ENCODE results near the gene LCK. TPM values are rescaled to one million over a fixed set of nuclear protein-coding genes. Genes with fewer than 3 reads are reported as not detected.
A peak's percentile ranks its signal among the peaks of the same experiment; 100 is the strongest.

LCK gene
- total RNA-seq, 2 donors from 2014 or later, result 267 to 268 TPM

DNA sequence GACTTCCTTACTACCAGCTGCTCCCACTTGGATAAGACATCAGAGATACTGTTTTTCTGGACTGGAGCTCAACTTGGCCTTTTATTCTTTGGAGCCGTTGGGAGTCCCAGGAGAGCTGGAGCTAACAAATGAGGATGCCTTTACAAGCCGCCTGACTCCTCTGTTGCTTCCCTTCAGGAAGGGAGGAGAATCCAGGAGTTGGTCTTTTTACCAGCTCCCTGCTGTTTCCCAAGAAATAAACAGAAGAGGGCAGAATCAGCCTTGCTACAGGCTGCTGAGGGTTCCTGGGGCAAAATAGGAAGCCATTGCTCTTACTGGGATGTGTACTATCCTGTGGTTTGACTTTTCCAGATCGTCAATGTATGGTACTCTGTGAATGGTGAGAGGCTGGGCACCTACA is 27.4 kb upstream of the LCK start:
- peak overlapping the region; percentile 92 for H3K4me3 Mint-ChIP-seq
- no peaks in the 10 kb centered on the region for H3K9me3 ChIP-seq (ENCODE audit: control insufficient read depth, low read length, poor library complexity, severe bottlenecking)
- no peak for ATAC-seq
- DNase-seq, result no peak
- no peaks in the 10 kb centered on the region for H3K27me3 Mint-ChIP-seq
- H3K27ac Mint-ChIP-seq, result peak overlapping the region; percentile 95
- H3K4me1 Mint-ChIP-seq, result peaks cover 27% of the 10 kb centered on the region
- H3K36me3 Mint-ChIP-seq (ENCODE audit: low read depth), result peaks cover 3% of the 10 kb centered on the region

DNA sequence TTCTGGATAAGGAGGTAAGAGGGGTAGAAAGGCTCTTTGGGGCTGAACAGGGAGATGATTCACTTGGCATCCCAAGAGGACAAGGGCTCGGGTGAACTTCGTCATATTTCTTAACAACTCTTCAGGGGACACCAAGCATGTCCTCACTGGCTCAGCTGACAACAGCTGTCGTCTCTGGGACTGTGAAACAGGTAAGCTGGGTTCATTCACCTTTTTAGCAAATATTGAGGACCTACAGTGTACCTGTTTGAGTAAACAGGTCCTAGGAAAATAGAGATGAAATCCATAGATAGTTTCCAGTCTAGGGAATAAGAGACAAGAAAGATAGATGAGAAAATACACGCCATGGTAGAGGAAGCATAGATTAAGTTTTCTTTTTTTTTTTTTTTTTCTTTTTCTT is 26.8 kb upstream of the LCK start:
- H3K9me3 ChIP-seq (ENCODE audit: control insufficient read depth, low read length, poor library complexity, severe bottlenecking), result no peaks in the 10 kb centered on the region
- no peak for DNase-seq
- Mint-ChIP-seq H3K27ac (peak overlapping the region; percentile 95), H3K4me3 (peak overlapping the region; percentile 92), H3K4me1 (peaks cover 28% of the 10 kb centered on the region), H3K36me3 (ENCODE audit: low read depth) (peaks cover 3% of the 10 kb centered on the region), H3K27me3 (no peaks in the 10 kb centered on the region)
- no peak for ATAC-seq

- DNase-seq, result no peak
- Mint-ChIP-seq H3K27me3 (no peaks in the 10 kb centered on the region), H3K4me3 (no peak overlapping the region), H3K36me3 (ENCODE audit: low read depth) (peaks cover 3% of the 10 kb centered on the region), H3K4me1 (peaks cover 23% of the 10 kb centered on the region), H3K27ac (peak overlapping the region; percentile 77)
- no peak for ATAC-seq
- no peaks in the 10 kb centered on the region for H3K9me3 ChIP-seq (ENCODE audit: control insufficient read depth, low read length, poor library complexity, severe bottlenecking)
These were observed 22.3 kb upstream of the LCK start for GRCh38 chr1:32228771-32229170.

DNA sequence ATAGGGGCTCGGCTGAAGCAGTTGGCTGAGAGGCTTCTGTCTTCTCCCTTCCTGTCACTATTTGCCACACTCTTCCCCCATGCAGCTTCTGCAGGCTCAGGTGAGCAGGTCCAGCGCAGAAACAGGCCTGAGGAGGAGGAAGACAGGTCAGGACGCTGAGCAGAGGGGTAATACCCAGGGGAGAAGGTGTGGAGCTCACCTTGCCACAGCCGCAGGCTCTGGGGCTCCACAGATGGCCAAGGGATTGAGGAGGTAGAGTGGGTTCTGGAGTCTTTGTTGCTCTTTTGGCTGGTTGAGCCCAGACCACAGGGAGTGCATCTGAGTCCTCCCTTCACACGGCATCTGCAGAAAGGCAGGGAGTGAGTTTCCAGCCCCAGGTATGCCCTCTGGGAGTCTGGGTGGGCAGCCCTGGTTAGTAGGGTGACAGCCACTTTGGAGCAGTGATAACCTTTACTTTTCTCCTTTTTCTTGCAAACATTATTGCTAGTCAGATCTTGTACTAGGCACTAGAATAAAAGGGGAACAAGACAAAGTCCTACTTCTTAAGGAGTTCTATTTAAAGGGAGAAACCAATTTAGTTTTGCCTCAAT is 19.1 kb upstream of the LCK start:
- peaks cover 3% of the 10 kb centered on the region for H3K36me3 Mint-ChIP-seq (ENCODE audit: low read depth)
- H3K27ac Mint-ChIP-seq, result peak overlapping the region; percentile 73
- no peaks in the 10 kb centered on the region for H3K27me3 Mint-ChIP-seq
- DNase-seq (no peak), ATAC-seq (no peak)
- peaks cover 16% of the 10 kb centered on the region for H3K4me1 Mint-ChIP-seq
- no peaks in the 10 kb centered on the region for H3K9me3 ChIP-seq (ENCODE audit: control insufficient read depth, low read length, poor library complexity, severe bottlenecking)
- H3K4me3 Mint-ChIP-seq, result no peak overlapping the region

GRCh38 chr1:32232558-32233304 is 18.3 kb upstream of the LCK start:
- ATAC-seq, result no peak
- no peaks in the 10 kb centered on the region for H3K9me3 ChIP-seq (ENCODE audit: control insufficient read depth, low read length, poor library complexity, severe bottlenecking)
- Mint-ChIP-seq H3K36me3 (ENCODE audit: low read depth) (peaks cover 2% of the 10 kb centered on the region), H3K27me3 (no peaks in the 10 kb centered on the region), H3K4me3 (no peak overlapping the region), H3K4me1 (peaks cover 14% of the 10 kb centered on the region), H3K27ac (peak overlapping the region; percentile 73)
- no peak for DNase-seq

DNA sequence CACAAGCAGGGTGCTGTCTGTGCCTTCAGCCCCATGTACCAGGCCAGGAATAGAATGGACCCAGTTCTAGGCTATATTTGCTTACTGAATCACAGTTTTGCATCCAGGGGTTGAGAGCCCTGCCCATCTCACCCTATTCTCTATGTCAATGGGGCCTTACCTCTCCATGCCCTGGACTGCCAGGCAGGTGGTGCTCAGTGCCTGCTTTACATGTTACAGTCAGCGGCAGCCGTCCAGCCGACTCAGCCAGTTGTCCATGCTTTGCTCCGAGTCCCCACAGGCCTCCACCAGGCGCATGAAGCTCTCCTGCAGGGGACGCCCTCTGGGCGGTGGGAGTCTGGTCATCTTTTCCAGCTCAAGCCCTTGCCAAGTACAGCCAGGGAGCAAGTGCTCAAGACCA is 16.3 kb upstream of the LCK start:
- Mint-ChIP-seq H3K4me1 (peaks cover 8% of the 10 kb centered on the region), H3K27me3 (no peaks in the 10 kb centered on the region), H3K4me3 (no peak overlapping the region), H3K36me3 (ENCODE audit: low read depth) (no peaks in the 10 kb centered on the region), H3K27ac (no peak overlapping the region)
- no peaks in the 10 kb centered on the region for H3K9me3 ChIP-seq (ENCODE audit: control insufficient read depth, low read length, poor library complexity, severe bottlenecking)
- DNase-seq (no peak), ATAC-seq (no peak)

DNA sequence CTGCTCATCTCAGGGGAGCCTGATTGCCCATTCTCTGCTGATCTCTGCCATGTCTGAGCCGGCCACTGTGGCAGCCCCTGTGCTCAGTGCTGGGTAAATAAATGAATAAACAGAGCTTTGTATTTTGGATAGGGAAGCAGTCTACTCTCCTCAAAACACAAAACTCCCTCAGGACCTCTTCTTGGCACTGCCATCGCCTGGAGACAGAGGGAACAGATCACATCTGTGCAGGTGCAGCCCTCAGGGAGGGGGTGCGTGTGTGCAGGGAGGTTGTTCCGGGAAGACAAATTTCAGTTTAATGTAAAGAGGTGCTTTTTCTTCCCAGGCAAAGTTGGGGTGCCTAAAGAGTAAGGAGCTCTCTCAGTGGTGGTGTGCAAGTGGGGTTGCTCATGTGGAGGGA is 11.7 kb upstream of the LCK start:
- no peaks in the 10 kb centered on the region for H3K9me3 ChIP-seq (ENCODE audit: control insufficient read depth, low read length, poor library complexity, severe bottlenecking)
- H3K36me3 Mint-ChIP-seq (ENCODE audit: low read depth), result no peaks in the 10 kb centered on the region
- H3K4me3 Mint-ChIP-seq, result peak overlapping the region; percentile 91
- no peak overlapping the region for H3K27ac Mint-ChIP-seq
- H3K27me3 Mint-ChIP-seq, result no peaks in the 10 kb centered on the region
- peaks cover 16% of the 10 kb centered on the region for H3K4me1 Mint-ChIP-seq
- ATAC-seq (no peak), DNase-seq (no peak)

GRCh38 chr1:32239790-32240139 is 11.3 kb upstream of the LCK start:
- H3K27me3 Mint-ChIP-seq, result no peaks in the 10 kb centered on the region
- peaks cover 16% of the 10 kb centered on the region for H3K4me1 Mint-ChIP-seq
- H3K27ac Mint-ChIP-seq, result no peak overlapping the region
- peak overlapping the region; percentile 91 for H3K4me3 Mint-ChIP-seq
- no peak for ATAC-seq
- no peak for DNase-seq
- no peaks in the 10 kb centered on the region for H3K36me3 Mint-ChIP-seq (ENCODE audit: low read depth)
- H3K9me3 ChIP-seq (ENCODE audit: control insufficient read depth, low read length, poor library complexity, severe bottlenecking), result no peaks in the 10 kb centered on the region

DNA sequence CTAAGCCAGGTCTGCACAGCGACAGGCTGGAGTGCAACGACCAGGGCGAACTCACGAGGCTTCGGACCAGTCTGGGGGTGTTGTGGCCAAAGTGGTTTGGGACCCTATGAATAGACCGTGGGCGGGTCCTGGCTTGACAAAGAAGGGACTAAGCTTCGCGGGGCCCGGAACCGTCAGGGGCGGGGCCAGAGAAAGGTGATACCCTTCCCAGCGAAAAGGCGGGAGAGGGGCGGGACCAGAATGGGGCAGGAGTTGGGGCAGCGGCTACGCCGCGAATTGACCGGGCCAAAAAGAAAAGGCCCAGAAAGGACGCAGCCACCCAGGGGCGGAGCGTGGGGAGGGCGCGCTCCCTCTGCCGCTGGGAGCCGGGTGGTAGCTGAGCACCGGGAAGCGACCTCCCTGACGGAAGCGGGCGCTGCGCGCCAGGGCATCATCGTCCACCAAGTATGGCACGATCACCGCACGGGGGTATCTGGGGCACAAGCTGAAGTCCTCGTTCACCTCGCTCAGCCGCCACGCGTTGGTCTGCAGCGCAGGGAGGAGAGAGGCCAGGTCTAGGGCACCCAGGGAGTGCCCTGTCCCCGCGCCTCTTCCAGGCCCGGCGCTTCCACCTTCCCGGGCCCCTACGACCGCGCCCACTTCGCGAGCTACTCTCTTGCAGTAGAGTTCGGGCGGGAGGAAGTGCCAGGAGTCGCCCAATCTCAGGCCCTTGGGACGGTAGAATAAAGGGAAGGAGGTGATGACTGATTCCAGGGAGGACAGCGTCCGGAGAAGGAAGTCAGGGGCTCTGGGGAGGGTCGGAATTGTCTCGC is 10.7 kb upstream of the LCK start:
- Mint-ChIP-seq H3K4me1 (peaks cover 16% of the 10 kb centered on the region), H3K27me3 (no peaks in the 10 kb centered on the region), H3K27ac (peak overlapping the region; percentile 72), H3K4me3 (peak overlapping the region; percentile 91), H3K36me3 (ENCODE audit: low read depth) (no peaks in the 10 kb centered on the region)
- H3K9me3 ChIP-seq (ENCODE audit: control insufficient read depth, low read length, poor library complexity, severe bottlenecking), result no peaks in the 10 kb centered on the region
- ATAC-seq (peak; percentile 73), DNase-seq (peak; percentile 29 to 62 (median 58))

DNA sequence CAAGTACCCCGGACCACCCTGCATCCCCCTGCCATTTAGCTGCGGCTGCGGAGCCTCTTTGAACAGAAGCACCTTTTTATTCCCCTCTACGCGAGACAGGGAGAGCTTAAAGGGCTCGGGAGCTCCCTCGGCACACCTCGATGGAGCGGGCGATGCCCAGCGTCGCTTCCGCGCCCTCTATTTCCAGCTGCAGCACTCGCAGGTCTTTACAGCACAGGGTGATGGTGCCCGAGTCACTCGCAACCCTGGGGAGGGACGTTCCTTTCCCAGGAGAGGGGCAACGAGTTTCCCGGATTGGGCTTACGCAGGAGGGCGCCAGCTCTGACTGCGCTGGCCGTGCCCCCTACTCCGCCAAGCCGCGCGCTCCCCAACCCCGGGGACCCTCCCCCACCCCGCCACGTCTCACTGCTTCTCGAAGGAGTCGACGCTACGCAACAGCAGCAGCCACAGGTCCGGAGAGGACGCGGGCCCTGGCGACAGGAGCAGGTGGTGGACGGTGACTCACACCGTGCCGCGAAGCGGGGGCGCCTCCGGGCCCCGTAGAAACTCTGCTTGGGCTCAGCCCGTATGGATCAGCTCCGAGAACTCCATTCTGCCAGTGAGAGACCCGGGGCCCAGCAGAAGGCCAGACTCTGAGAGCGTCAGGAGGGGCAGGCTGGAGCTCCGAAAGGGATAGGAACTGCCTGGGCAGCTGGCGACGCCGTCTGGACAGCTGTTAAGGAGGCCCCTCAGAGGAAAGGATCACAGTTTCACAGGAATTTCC is 9.9 kb upstream of the LCK start:
- Mint-ChIP-seq H3K4me1 (peaks cover 16% of the 10 kb centered on the region), H3K27me3 (no peaks in the 10 kb centered on the region), H3K36me3 (ENCODE audit: low read depth) (no peaks in the 10 kb centered on the region), H3K4me3 (peak overlapping the region; percentile 91), H3K27ac (peak overlapping the region; percentile 89)
- no peaks in the 10 kb centered on the region for H3K9me3 ChIP-seq (ENCODE audit: control insufficient read depth, low read length, poor library complexity, severe bottlenecking)
- ATAC-seq (peak; percentile 81), DNase-seq (peak; percentile 20 to 33 (median 21))

DNA sequence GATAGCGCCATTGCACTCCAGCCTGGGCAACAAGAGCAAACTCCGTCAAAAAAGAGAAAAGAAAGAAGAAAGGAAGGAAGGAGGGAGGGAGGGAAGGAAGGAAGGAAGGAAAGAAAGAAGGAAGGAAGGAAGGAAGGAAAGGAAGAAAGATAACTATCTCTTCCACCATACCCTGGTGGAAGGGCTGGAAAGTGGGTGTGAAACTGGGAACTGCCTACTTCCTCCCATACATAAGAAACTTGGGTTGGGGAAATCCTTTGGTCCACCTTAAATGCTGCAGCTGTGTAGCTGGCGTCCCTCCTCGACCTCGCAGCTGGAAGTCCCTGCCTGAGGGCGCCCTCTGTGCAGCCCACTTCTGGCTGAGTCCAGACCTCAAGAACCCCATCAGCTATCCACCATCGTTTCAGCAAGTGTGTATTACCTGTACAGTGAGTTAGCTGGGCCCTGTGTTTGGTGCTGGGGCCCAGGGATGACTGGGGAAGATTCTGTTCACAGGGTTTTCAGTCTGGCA is 8.7 kb upstream of the LCK start:
- no peaks in the 10 kb centered on the region for H3K36me3 Mint-ChIP-seq (ENCODE audit: low read depth)
- no peak for ATAC-seq
- H3K4me3 Mint-ChIP-seq, result no peak overlapping the region
- peaks cover 19% of the 10 kb centered on the region for H3K4me1 Mint-ChIP-seq
- no peaks in the 10 kb centered on the region for H3K27me3 Mint-ChIP-seq
- no peak for DNase-seq
- no peaks in the 10 kb centered on the region for H3K9me3 ChIP-seq (ENCODE audit: control insufficient read depth, low read length, poor library complexity, severe bottlenecking)
- peak overlapping the region; percentile 89 for H3K27ac Mint-ChIP-seq

DNA sequence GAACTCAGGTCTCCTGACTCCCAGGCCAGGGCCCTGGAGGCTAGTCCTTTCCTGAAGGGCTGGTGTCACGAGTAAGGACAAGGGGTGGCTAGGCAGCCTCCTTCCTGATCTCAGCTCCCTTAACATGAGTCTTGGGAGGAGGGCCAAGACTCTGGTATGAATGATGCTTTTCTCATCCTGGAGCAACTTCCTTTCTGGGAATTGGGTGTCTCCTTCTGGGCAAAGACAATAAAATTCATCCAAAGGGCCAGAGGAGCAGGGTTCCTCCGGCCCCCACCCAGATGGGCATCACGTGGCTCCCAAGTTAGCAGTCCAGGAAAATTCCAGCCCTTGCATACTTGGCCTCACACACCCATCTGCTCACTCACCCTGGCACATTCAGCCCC is 4.2 kb upstream of the LCK start, which contains the start of gene FAM167B:
TSS of gene FAM167B (plus strand) at position 335 of the 386 bp plus-strand sequence. CDS start 200 bp downstream, outside the sequence.
- Mint-ChIP-seq H3K27ac (peak within 1 kb of the TSS; percentile 100), H3K27me3 (no peaks in the 10 kb centered on the region), H3K4me1 (peaks cover 41% of the 10 kb centered on the region), H3K36me3 (ENCODE audit: low read depth) (peaks cover 7% of the 10 kb centered on the region), H3K4me3 (peak within 1 kb of the TSS; percentile 99)
- DNase-seq (no peak), ATAC-seq (no peak)
- no peaks in the 10 kb centered on the region for H3K9me3 ChIP-seq (ENCODE audit: control insufficient read depth, low read length, poor library complexity, severe bottlenecking)

GRCh38 chr1:32247452-32247851 is 3.6 kb upstream of the LCK start:
- peak overlapping the region; percentile 99 for H3K4me3 Mint-ChIP-seq
- no peaks in the 10 kb centered on the region for H3K27me3 Mint-ChIP-seq
- no peaks in the 10 kb centered on the region for H3K9me3 ChIP-seq (ENCODE audit: control insufficient read depth, low read length, poor library complexity, severe bottlenecking)
- no peak for ATAC-seq
- peak overlapping the region; percentile 100 for H3K27ac Mint-ChIP-seq
- H3K36me3 Mint-ChIP-seq (ENCODE audit: low read depth), result peaks cover 11% of the 10 kb centered on the region
- peaks cover 40% of the 10 kb centered on the region for H3K4me1 Mint-ChIP-seq
- no peak for DNase-seq
